ENCODE data around the gene C16orf86. TPM values are rescaled to one million over a fixed set of nuclear protein-coding genes. Genes with fewer than 3 reads are reported as not detected.
A peak's percentile ranks its signal among the peaks of the same experiment; 100 is the strongest.

C16orf86 gene
- polyA plus RNA-seq, 1 of the 3 experiments (the other 2 are of a cell fraction), result 4.3 TPM

DNA sequence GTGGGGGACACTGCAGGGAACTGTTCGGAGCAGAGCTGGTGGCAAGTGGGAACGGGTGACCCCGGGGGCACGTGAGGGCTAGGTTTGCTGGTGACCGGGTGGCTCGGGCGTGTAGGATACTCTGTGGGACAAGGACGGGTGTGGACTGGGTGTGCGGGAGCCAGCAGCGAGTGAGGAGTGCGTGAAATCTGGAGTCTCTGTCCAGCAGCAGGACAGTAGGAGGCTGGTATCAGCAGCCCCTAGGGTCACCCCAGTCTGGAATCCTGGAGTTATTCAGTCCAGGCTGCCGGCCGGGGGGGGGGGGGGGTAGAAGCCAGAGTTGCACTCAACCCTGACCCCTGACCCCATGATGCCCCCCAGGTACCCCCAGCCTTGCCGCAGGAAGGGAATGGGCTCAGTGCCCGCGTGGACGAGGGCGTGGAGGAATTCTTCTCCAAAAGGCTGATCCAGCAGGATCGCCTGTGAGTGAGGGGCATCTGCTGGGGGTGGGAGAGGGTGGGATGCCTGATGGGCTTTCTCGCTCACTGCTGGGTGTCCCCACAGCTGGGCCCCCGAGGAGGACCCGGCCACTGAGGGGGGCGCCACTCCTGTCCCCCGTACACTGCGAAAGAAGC is 12.7 kb upstream of the C16orf86 start:
- Histone ChIP-seq H3K4me1 (ENCODE audit: control insufficient read depth in 1 of 2, insufficient read depth in 2 of 2, low read depth in 1 of 2, low read length in 1 of 2) (peaks cover 0 to 14% of the 10 kb centered on the region in 2 experiments; a peak in 1 of 4 replicates), H3K4me2 (peak overlapping the region; percentile 94), H3K27ac (ENCODE audit: low read depth in 2 of 2, low read length in 1 of 2) (no peak overlapping the region), H2AFZ (ENCODE audit: low read depth) (no peak overlapping the region), H4K20me1 (ENCODE audit: insufficient read depth) (peaks cover 6% of the 10 kb centered on the region; the same call in 1 of the 2 replicates), H3K9ac (peak overlapping the region; percentile 49; the same call in 1 of the 2 replicates), H3K4me3 (ENCODE audit: low read depth in 2 of 2, low read length in 1 of 2) (peak overlapping the region; percentile 64 to 82), H3K36me3 (replicated peaks in 1 of 2; ENCODE audit: control insufficient read depth in 1 of 2, insufficient read depth in 2 of 2, low read length in 1 of 2) (peaks cover 0 to 13% of the 10 kb centered on the region in 2 experiments), H3K27me3 (ENCODE audit: insufficient read depth) (no peaks in the 10 kb centered on the region), H3F3A (replicated peaks; ENCODE audit: insufficient read depth) (peaks cover 4% of the 10 kb centered on the region), H3K79me2 (ENCODE audit: insufficient read depth) (peaks cover 6% of the 10 kb centered on the region), H3K9me3 (no peaks in the 10 kb centered on the region), H3K9me2 (no peaks in the 10 kb centered on the region)
- CTCF ChIA-PET, result interaction anchor here (0.9 to 6.6 kb wide), 4 partner anchors 9 to 132 kb away, joined by 3 to 43 read pairs (median 5); partner anchors contain the start of gene CARMIL2
- POLR2A ChIA-PET, result interaction anchor here (0.6 to 1.0 kb wide), 2 partner anchors 110 to 406 kb away, joined by 3 to 4 read pairs; no protein-coding TSS in a partner anchor
- 23% methylated on average over 19 of the region's 25 CpGs for WGBS (ENCODE audit: low lambda C conversion rate)
- TF ChIP-seq REST (IDR thresholded peaks at IDR 0.05; ENCODE audit: low read depth, low read length), result peak; percentile 89
- no peak for TF ChIP-seq PBX3 (IDR thresholded peaks at IDR 0.05)
- TF ChIP-seq SIN3A (IDR thresholded peaks at IDR 0.05; ENCODE audit: borderline replicate concordance, low read depth, low read length), result no peak
- no peak for DNase-seq

GRCh38 chr16:67654403-67654911 is 12.2 kb upstream of the C16orf86 start:
- TF ChIP-seq POLR2AphosphoS5 (IDR thresholded peaks at IDR 0.05; ENCODE audit: low read depth, low read length) (no peak), USF1 (IDR thresholded peaks at IDR 0.05; ENCODE audit: borderline replicate concordance, low read depth) (no peak)
- H3K79me2 ChIP-seq (ENCODE audit: insufficient read depth), result peaks cover 11% of the 10 kb centered on the region
- H3K9ac ChIP-seq, result no peak overlapping the region
- WGBS (ENCODE audit: low lambda C conversion rate), result 84% methylated on average over 15 of the region's 30 CpGs
- no peaks in the 10 kb centered on the region for H3K9me2 ChIP-seq
- H2AFZ ChIP-seq (ENCODE audit: low read depth), result no peak overlapping the region
- no peaks in the 10 kb centered on the region for H3K27me3 ChIP-seq (ENCODE audit: insufficient read depth)
- peak overlapping the region; percentile 94; the same call in 1 of the 2 replicates for H3K4me2 ChIP-seq
- H4K20me1 ChIP-seq (ENCODE audit: insufficient read depth), result peaks cover 7% of the 10 kb centered on the region; the same call in 1 of the 2 replicates
- H3K4me3 ChIP-seq (ENCODE audit: low read depth in 2 of 2, low read length in 1 of 2), result no peak overlapping the region; a peak in 1 of 4 replicates
- no peak for DNase-seq
- H3K27ac ChIP-seq (ENCODE audit: low read depth in 2 of 2, low read length in 1 of 2), result no peak overlapping the region
- H3F3A ChIP-seq (replicated peaks; ENCODE audit: insufficient read depth), result peaks cover 4% of the 10 kb centered on the region
- H3K4me1 ChIP-seq (ENCODE audit: control insufficient read depth in 1 of 2, insufficient read depth in 2 of 2, low read depth in 1 of 2, low read length in 1 of 2), result peaks cover 0 to 20% of the 10 kb centered on the region in 2 experiments; a peak in 1 of 4 replicates
- ChIA-PET CTCF (interaction anchor here (1.0 to 6.6 kb wide), 2 partner anchors 9 to 132 kb away, joined by 6 to 43 read pairs; partner anchors contain the start of gene CARMIL2), POLR2A (no interaction called here)
- H3K36me3 ChIP-seq (replicated peaks in 1 of 2; ENCODE audit: control insufficient read depth in 1 of 2, insufficient read depth in 2 of 2, low read length in 1 of 2), result peaks cover 0 to 13% of the 10 kb centered on the region in 2 experiments
- no peaks in the 10 kb centered on the region for H3K9me3 ChIP-seq
